K562 (cell line): Measurements from ENCODE around the gene CCT7. TPM values are rescaled to one million over a fixed set of nuclear protein-coding genes. Genes with fewer than 3 reads are reported as not detected.

Experiments used
- REST ChIP-seq, 2 experiments: fragments of 450-650 bp; formaldehyde crosslinking in 1 of 2; IDR thresholded peaks; 2 replicates each; pipeline versions ENCODE4 v1.4.0 to v1.6.1; 2014 to 2020; ENCODE audit warnings: mild to moderate bottlenecking in 2 of 2, borderline replicate concordance in 1 of 2, low read depth in 1 of 2
- polyA plus RNA-seq, 8 experiments: library from polyadenylated mRNA; depleted of rRNA in 4 of 8; stranded (reverse) in 5 of 8; unstranded in 3 of 8; fragments of >200 nt; fragmentation: Nextera tagmentation in 2 of 8; fragmentation: Illumina TruSeq in 1 of 8; extraction: Ambion mirVana in 2 of 8; extraction: Trizol in 1 of 8; gene quantifications; 2 replicates each; pipeline versions ENCODE4 v1.2.1 to v1.2.3, GENCODE V29; 2011 to 2014; ENCODE audit warnings: inconsistent platforms in 1 of 8, missing spikeins in 1 of 8
- total RNA-seq, 7 experiments: library from RNA; depleted of rRNA in 6 of 7; stranded (reverse); fragments of >200 nt in 6 of 7; fragmentation: Illumina TruSeq in 2 of 7; extraction: Trizol in 2 of 7; gene quantifications; 2 replicates each; pipeline versions ENCODE4 v1.2.1 to v1.2.3, GENCODE V29; 2011 to 2021; ENCODE audit warnings: low replicate concordance in 1 of 7

The CCT7 gene
- total and polyA plus RNA-seq, 9 of the 15 experiments (the other 6 are each of a cell fraction or from before 2014, with no cell fraction given) = 326 to 856 (median 638) TPM

DNA sequence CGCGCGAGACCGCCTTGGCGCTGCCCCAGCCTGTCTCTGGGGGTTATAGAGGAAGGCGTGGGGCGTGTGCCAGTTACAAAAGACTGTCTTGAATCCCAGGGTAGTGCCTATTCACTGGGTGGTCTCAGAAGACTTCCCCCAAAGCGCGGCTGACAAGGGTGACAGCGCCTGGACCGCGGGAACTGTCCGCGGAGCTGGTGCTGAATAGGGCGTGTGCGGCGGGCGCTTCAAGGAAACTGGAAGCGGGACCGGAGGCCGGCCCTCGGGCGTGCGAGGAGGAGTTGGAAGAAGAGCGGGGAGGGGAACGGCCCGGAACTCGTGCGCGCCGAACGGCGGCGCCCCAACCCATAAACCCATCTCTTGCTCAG, 57.0 kb downstream of the CCT7 start (continued):
- TF ChIP-seq REST (IDR thresholded peaks at IDR 0.05; ENCODE audit: borderline replicate concordance) (peak; percentile 99), REST (CRISPR knock-in tag; IDR thresholded peaks at IDR 0.05; ENCODE audit: low read depth) (peak; percentile 97)
